K562 (cell line): Measurements from ENCODE around the gene THOP1. TPM values are rescaled to one million over a fixed set of nuclear protein-coding genes. Genes with fewer than 3 reads are reported as not detected.
A peak's percentile ranks its signal among the peaks of the same experiment; 100 is the strongest.

Source experiments
- ATAC-seq: fragments of 200-7000 bp; cut with Tn5 transposase; 3 replicates; pipeline ENCODE4 v1.9.1; 2020; ENCODE audit warnings: moderate library complexity
- BruUV-seq: library from RNA; stranded (reverse); fragments of 400-500 nt; replicated peaks from 2 replicates; lab custom pipeline; 2021; lab: Mats Ljungman, UMichigan
- CTCF ChIA-PET: fragments of 300-600 bp; formaldehyde crosslinking; extraction: SDS; loops from one replicate; lab custom pipeline; 2021; ENCODE audit warnings: low intra/inter-chr PET ratio; lab: Yijun Ruan, JAX
- POLR2A ChIA-PET: fragments of 300-600, 350-650 bp; sonication (Branson Sonifier 250); formaldehyde crosslinking; extraction: SDS; loops from one replicate; lab custom pipeline; 2021; ENCODE audit warnings: antibody characterized with exemption, inconsistent platforms; lab: Yijun Ruan, JAX
- DNase-seq, 4 experiments: peaks; one replicate each; pipeline versions ENCODE4 v3.0.0 to v3.0.0-alpha.2; 2011 to 2018; ENCODE audit warnings: low spot score in 3 of 4, mixed read lengths in 3 of 4; ENCODE audit errors: extremely low read depth in 1 of 4
- FAIRE-seq: peaks from 2 replicates; lab custom pipeline; 2011; peaks lifted over from hg19 to GRCh38; lab: Jason Lieb, UNC
- H2AFZ ChIP-seq: 2 replicates; pipeline ENCODE4 v1.6.0; 2011; ENCODE audit warnings: low read depth, low read length, control low read depth, inconsistent platforms
- H3K27ac ChIP-seq: fragments of 200-600 bp; 3 replicates; pipeline ENCODE4 v1.8.0; 2011; ENCODE audit warnings: low read depth, mild to moderate bottlenecking, control low read depth, inconsistent platforms, low read length, moderate library complexity, mixed read lengths; ENCODE audit errors: extremely low read depth
- H3K27me3 ChIP-seq, 2 experiments: fragments of 300-600 bp in 1 of 2; 2 replicates in 1 of 2; 3 replicates in 1 of 2; pipeline versions ENCODE4 v1.6.0 to v1.8.0; 2011; ENCODE audit warnings: inconsistent platforms in 2 of 2, low read length in 2 of 2, mild to moderate bottlenecking in 1 of 2, mixed read lengths in 1 of 2, moderate library complexity in 1 of 2; ENCODE audit not compliant: control insufficient read depth in 2 of 2, insufficient read depth in 2 of 2
- H3K36me3 ChIP-seq: fragments of 300-600 bp; 3 replicates; pipeline ENCODE4 v1.8.0; 2011; ENCODE audit warnings: mild to moderate bottlenecking, low read length, inconsistent platforms; ENCODE audit not compliant: control insufficient read depth, insufficient read depth
- H3K4me1 ChIP-seq, 2 experiments: fragments of 200-600 bp in 1 of 2; replicated peaks in 1 of 2; 2 replicates in 1 of 2; 3 replicates in 1 of 2; pipeline versions ENCODE4 v1.5.1 to v1.8.0; 2011; ENCODE audit warnings: inconsistent platforms in 2 of 2, low read length in 2 of 2, mild to moderate bottlenecking in 1 of 2, mixed read lengths in 1 of 2, moderate library complexity in 1 of 2; ENCODE audit not compliant: control insufficient read depth in 2 of 2, insufficient read depth in 2 of 2
- H3K4me2 ChIP-seq: 2 replicates; pipeline ENCODE4 v1.6.1; 2011; ENCODE audit warnings: low read length, control low read depth, inconsistent platforms, mixed read lengths; ENCODE audit not compliant: insufficient read depth
- H3K4me3 ChIP-seq: fragments of 200-600 bp; sonication (generic), shearing (Covaris generic); 2 replicates; pipeline ENCODE4 v1.5.1; 2016; ENCODE audit warnings: control low read depth, inconsistent platforms
- H3K79me2 ChIP-seq: fragments of 200-600 bp; 3 replicates; pipeline ENCODE4 v1.8.0; 2011; ENCODE audit warnings: low read length, inconsistent platforms; ENCODE audit not compliant: control insufficient read depth, insufficient read depth
- H3K9ac ChIP-seq, 2 experiments: 2 replicates each; pipeline versions ENCODE4 v1.6.0 to v1.6.1; 2011; ENCODE audit warnings: low read depth in 2 of 2, low read length in 2 of 2, control low read depth in 1 of 2, inconsistent platforms in 1 of 2, mild to moderate bottlenecking in 1 of 2, mixed read lengths in 1 of 2; ENCODE audit not compliant: insufficient read depth in 1 of 2
- H3K9me1 ChIP-seq: one replicate; pipeline ENCODE4 v1.6.0; 2011; ENCODE audit warnings: inconsistent platforms, mild to moderate bottlenecking, low read length, moderate library complexity; ENCODE audit not compliant: control insufficient read depth, insufficient read depth
- H3K9me3 ChIP-seq: replicated peaks from 2 replicates; pipeline ENCODE4 v1.5.1; 2011; ENCODE audit warnings: low read depth, low read length, inconsistent platforms; ENCODE audit not compliant: control insufficient read depth, insufficient read depth
- H4K20me1 ChIP-seq: replicated peaks from 2 replicates; pipeline ENCODE4 v1.6.1; 2011; ENCODE audit warnings: low read length, inconsistent platforms, mixed read lengths; ENCODE audit not compliant: control insufficient read depth, insufficient read depth
- FOSL1 ChIP-seq: fragments of 200-800 bp; sonication (Bioruptor generic); conservative IDR thresholded peaks from 2 replicates; pipeline ENCODE4 v1.6.1; 2016; ENCODE audit warnings: missing genetic modification characterization, missing compliant biosample characterization
- KDM1A ChIP-seq, 2 experiments: fragments of 450-650 bp; IDR thresholded peaks; 2 replicates each; pipeline ENCODE4 v1.6.1; 2016; ENCODE audit warnings: mild to moderate bottlenecking in 2 of 2
- POLR2G ChIP-seq: fragments of 200-400 bp; formaldehyde crosslinking; IDR thresholded peaks from 2 replicates; pipeline ENCODE4 v1.6.1; 2017; ENCODE audit warnings: low read depth, mild to moderate bottlenecking, antibody characterized with exemption, low read length, moderate library complexity
- RBFOX2 ChIP-seq: fragments of 200-400 bp; formaldehyde crosslinking; IDR thresholded peaks from 2 replicates; pipeline ENCODE4 v1.6.1; 2017; ENCODE audit warnings: low read depth, mild to moderate bottlenecking, low read length, moderate library complexity
- SAFB ChIP-seq: fragments of 200-400 bp; formaldehyde crosslinking; IDR thresholded peaks from 2 replicates; pipeline ENCODE4 v1.6.1; 2017; ENCODE audit warnings: low read depth, low read length, borderline replicate concordance
- ZNF583 ChIP-seq: fragments of 250-450 bp; sonication (Bioruptor Pico); IDR thresholded peaks from 2 replicates; pipeline ENCODE4 v1.4.0; 2020
- WGBS: fragments of 100-300 bp; shearing (Covaris generic); methylation state at CpG from one replicate; pipeline ENCODE4 v1.1.6; 2016; ENCODE audit warnings: low coverage, mixed read lengths; ENCODE audit not compliant: insufficient coverage; ENCODE audit errors: missing lambda C conversion rate; 5-methylcytosine and 5-hydroxymethylcytosine counted together
- in situ Hi-C: fragments of 300-500 bp; cut with MboI; formaldehyde crosslinking; loops from 4 replicates; pipeline ENCODE4 v1.15.0; 2018; ENCODE audit warnings: inconsistent platforms, mixed read lengths
- intact Hi-C: fragments of 100-400 bp; cut with micrococcal nuclease; formaldehyde crosslinking; loops from 2 replicates; pipeline ENCODE4 v1.14.2; 2022
- polyA plus RNA-seq, 8 experiments: library from polyadenylated mRNA; depleted of rRNA in 4 of 8; stranded (reverse) in 5 of 8; unstranded in 3 of 8; fragments of >200 nt; fragmentation: Nextera tagmentation in 2 of 8; fragmentation: Illumina TruSeq in 1 of 8; extraction: Ambion mirVana in 2 of 8; extraction: Trizol in 1 of 8; gene quantifications; 2 replicates each; pipeline versions ENCODE4 v1.2.1 to v1.2.3, GENCODE V29; 2011 to 2014; ENCODE audit warnings: inconsistent platforms in 1 of 8, missing spikeins in 1 of 8
- total RNA-seq, 7 experiments: library from RNA; depleted of rRNA in 6 of 7; stranded (reverse); fragments of >200 nt in 6 of 7; fragmentation: Illumina TruSeq in 2 of 7; extraction: Trizol in 2 of 7; gene quantifications; 2 replicates each; pipeline versions ENCODE4 v1.2.1 to v1.2.3, GENCODE V29; 2011 to 2021; ENCODE audit warnings: low replicate concordance in 1 of 7

The THOP1 gene
- total and polyA plus RNA-seq, 9 of the 15 experiments (the other 6 are each of a cell fraction or from before 2014, with no cell fraction given): 1.3 to 255 (median 96.1) TPM

- Histone ChIP-seq H3K36me3 (peaks cover 94% of the 10 kb centered on the region; the same call in 2 of the 3 replicates), H3K4me3 (no peak overlapping the region), H3K4me2 (no peak overlapping the region), H3K27me3 (no peaks in the 10 kb centered on the region), H3K79me2 (no peaks in the 10 kb centered on the region), H3K9me1 (peaks cover 3% of the 10 kb centered on the region), H3K9ac (no peak overlapping the region), H3K27ac (no peak overlapping the region), H4K20me1 (no peaks in the 10 kb centered on the region), H2AFZ (no peak overlapping the region), H3K9me3 (no peaks in the 10 kb centered on the region), H3K4me1 (peaks cover 0 to 19% of the 10 kb centered on the region in 2 experiments; a peak in 2 of 5 replicates)
- TF ChIP-seq FOSL1 (tag) (no peak), RBFOX2 (peak; percentile 32; the same call in 1 of the 2 replicates), KDM1A (IDR thresholded peaks at IDR 0.05) (no peak), SAFB (no peak)
- in situ Hi-C loops (no loop called here), intact Hi-C loops (no loop called here)
- FAIRE-seq (no peak), ATAC-seq (no peak), DNase-seq (no peak)
- CTCF ChIA-PET: no interaction called here
- POLR2A ChIA-PET: interaction anchor here (0.9 to 2.3 kb wide), 2 partner anchors 10 to 14 kb away, joined by 3 to 12 read pairs; partner anchors contain the start of gene THOP1
- 97% methylated on average over 28 of the region's 41 CpGs for whole genome bisulfite sequencing
- BruUV-seq: no TSS peak
These were observed 14.1 kb downstream of the THOP1 start for GRCh38 chr19:2799273-2800020.

- POLR2A ChIA-PET: interaction anchor here (0.7 to 2.3 kb wide), 3 partner anchors 10 to 13 kb away, joined by 3 to 12 read pairs (median 3); no protein-coding TSS in a partner anchor
These were observed 15.2 kb downstream of the THOP1 start for GRCh38 chr19:2800506-2800905.

More at GRCh38 chr19:2800506-2800905, 15.2 kb downstream of the THOP1 start:
- FAIRE-seq: no peak
- Histone ChIP-seq H3K4me3 (no peak overlapping the region), H3K27ac (no peak overlapping the region), H3K9me1 (peaks cover 2% of the 10 kb centered on the region), H3K9ac (no peak overlapping the region), H3K4me1 (peaks cover 0 to 22% of the 10 kb centered on the region in 2 experiments; a peak in 2 of 5 replicates), H3K36me3 (peaks cover 95% of the 10 kb centered on the region; the same call in 2 of the 3 replicates), H3K27me3 (no peaks in the 10 kb centered on the region), H3K4me2 (no peak overlapping the region), H4K20me1 (no peaks in the 10 kb centered on the region), H3K9me3 (no peaks in the 10 kb centered on the region), H2AFZ (no peak overlapping the region), H3K79me2 (no peaks in the 10 kb centered on the region)
- CTCF ChIA-PET: no interaction called here
- 95% methylated on average over 20 of the region's 22 CpGs for WGBS
- DNase-seq: no peak
- in situ Hi-C loops (no loop called here), intact Hi-C loops (no loop called here)
- ATAC-seq: no peak
- TF ChIP-seq ZNF583 (no peak), POLR2G (0 out of 2 replicates have a peak, but pooled peaks have one; percentile 18)
- no TSS peak for BruUV-seq
